PC-3 (cell line): ENCODE measurements around the gene HSPA5. TPM values are rescaled to one million over a fixed set of nuclear protein-coding genes. Genes with fewer than 3 reads are reported as not detected.
A peak's percentile ranks its signal among the peaks of the same experiment; 100 is the strongest.
"Not testable (repeated sequence)": the region's sequence is repeated elsewhere in the genome, so short reads cannot be mapped to it uniquely, and the experiment has no call there.

Source experiments
- ATAC-seq: fragments of 200-7000 bp; cut with Tn5 transposase; 2 replicates; pipeline ENCODE4 v1.9.1; 2020; ENCODE audit warnings: mild to moderate bottlenecking, moderate library complexity
- BruUV-seq: library from RNA; stranded (reverse); fragments of 400-500 nt; replicated peaks from 2 replicates; lab custom pipeline; 2021; lab: Mats Ljungman, UMichigan
- CTCF ChIA-PET: fragments of 300-600 bp; sonication (Branson Sonifier 250); formaldehyde crosslinking; loops from one replicate; lab custom pipeline; 2022; ENCODE audit warnings: antibody characterized with exemption; lab: Charles Lee
- POLR2A ChIA-PET: fragments of 300-600 bp; sonication (Branson Sonifier 250); formaldehyde crosslinking; loops from one replicate; lab custom pipeline; 2022; ENCODE audit warnings: antibody characterized with exemption; ENCODE audit not compliant: unreplicated experiment; lab: Charles Lee
- DNase-seq: peaks from one replicate; pipeline ENCODE4 v3.0.0-alpha.2; 2015
- H2AFZ ChIP-seq: fragments of 300-600 bp; sonication (generic); 2 replicates; pipeline ENCODE4 v1.6.0; 2016; ENCODE audit warnings: antibody characterized with exemption, low read length
- H3F3A ChIP-seq: fragments of 300-600 bp; sonication (generic); one replicate; pipeline ENCODE4 v1.6.0; 2017; ENCODE audit warnings: antibody characterized with exemption, low read length, control low read depth, mild to moderate bottlenecking; ENCODE audit not compliant: unreplicated experiment
- H3K27ac ChIP-seq: fragments of 300-600 bp; sonication (generic); 2 replicates; pipeline ENCODE4 v1.5.1; 2016; ENCODE audit warnings: mild to moderate bottlenecking, low read length
- H3K27me3 ChIP-seq: fragments of 300-600 bp; sonication (generic); 2 replicates; pipeline ENCODE4 v1.6.1; 2016; ENCODE audit warnings: low read length, mixed read lengths
- H3K36me3 ChIP-seq: fragments of 300-600 bp; sonication (generic); 2 replicates; pipeline ENCODE4 v1.6.1; 2016; ENCODE audit warnings: low read depth, mixed run types, low read length, mixed read lengths
- H3K4me1 ChIP-seq: fragments of 300-600 bp; sonication (generic); 2 replicates; pipeline ENCODE4 v1.5.1; 2016; ENCODE audit warnings: low read length; ENCODE audit not compliant: insufficient read depth
- H3K4me2 ChIP-seq: fragments of 300-600 bp; sonication (generic); 2 replicates; pipeline ENCODE4 v1.6.0; 2016; ENCODE audit warnings: low read length
- H3K4me3 ChIP-seq: fragments of 300-600 bp; sonication (generic); 2 replicates; pipeline ENCODE4 v1.5.1; 2016; ENCODE audit warnings: mild to moderate bottlenecking, low read length, mixed read lengths
- H3K79me2 ChIP-seq: fragments of 300-600 bp; sonication (generic); 2 replicates; pipeline ENCODE4 v1.6.1; 2017; ENCODE audit warnings: low read length, mixed read lengths
- H3K9ac ChIP-seq: fragments of 300-600 bp; sonication (generic); 2 replicates; pipeline ENCODE4 v1.6.0; 2016; ENCODE audit warnings: mild to moderate bottlenecking, low read length
- H3K9me2 ChIP-seq: fragments of 300-600 bp; sonication (generic); replicated peaks from 2 replicates; pipeline ENCODE4 v1.6.1; 2016; ENCODE audit warnings: mixed run types, low read length, mixed read lengths
- H3K9me3 ChIP-seq: fragments of 300-600 bp; sonication (generic); 2 replicates; pipeline ENCODE4 v1.6.1; 2016; ENCODE audit warnings: low read length, mixed read lengths
- H4K20me1 ChIP-seq: fragments of 300-600 bp; sonication (generic); 2 replicates; pipeline ENCODE4 v1.6.1; 2016; ENCODE audit warnings: low read length, mixed read lengths
- CTCF ChIP-seq: fragments of 300-600 bp; sonication (generic); conservative IDR thresholded peaks from 2 replicates; pipeline ENCODE4 v1.5.1; 2017; ENCODE audit warnings: antibody characterized with exemption, low read depth, mild to moderate bottlenecking, low read length
- EZH2 ChIP-seq: fragments of 300-600 bp; sonication (generic); IDR thresholded peaks from one replicate; pipeline ENCODE4 v1.6.1; 2017; ENCODE audit warnings: antibody characterized with exemption, mild to moderate bottlenecking, low read length; ENCODE audit not compliant: unreplicated experiment
- EZH2phosphoT487 ChIP-seq: fragments of 300-600 bp; sonication (generic); IDR thresholded peaks from 2 replicates; pipeline ENCODE4 v1.6.1; 2018; ENCODE audit warnings: mild to moderate bottlenecking, antibody characterized with exemption, low read length, borderline replicate concordance
- intact Hi-C: fragments of 100-400 bp; cut with micrococcal nuclease; formaldehyde crosslinking; loops from 2 replicates; pipeline ENCODE4 v1.9.0; 2023
- total RNA-seq: library from RNA; depleted of rRNA; stranded (reverse); fragments of >200 nt; gene quantifications from 2 replicates; pipeline ENCODE4 v1.2.3, GENCODE V29; 2014

The HSPA5 gene
- total RNA-seq, 1 experiment from 2014 or later, result 112 TPM

GRCh38 chr9:125238915-125239446 lies 2.2 kb downstream of the HSPA5 start:
- Histone ChIP-seq H3K4me1 (peaks cover 50% of the 10 kb centered on the region), H3K27ac (no peak overlapping the region), H3K9me2 (no peaks in the 10 kb centered on the region), H3K36me3 (peaks cover 55% of the 10 kb centered on the region), H3K4me3 (peak overlapping the region; percentile 93), H4K20me1 (peaks cover 64% of the 10 kb centered on the region), H3K9me3 (no peaks in the 10 kb centered on the region), H3K79me2 (peaks cover 67% of the 10 kb centered on the region), H3K27me3 (no peaks in the 10 kb centered on the region), H3K4me2 (peak overlapping the region; percentile 89), H3K9ac (peak overlapping the region; percentile 99; the same call in 1 of the 2 replicates), H3F3A (peaks cover 18% of the 10 kb centered on the region), H2AFZ (no peak overlapping the region)
- intact Hi-C loops, result no loop called here
- POLR2A ChIA-PET, result no interaction called here
- TF ChIP-seq CTCF, result no peak
- no peak for TF ChIP-seq EZH2phosphoT487
- TF ChIP-seq EZH2, result no peak
- CTCF ChIA-PET, result no interaction called here
- no peak for ATAC-seq
- DNase-seq, result no peak
- no TSS peak for BruUV-seq

GRCh38 chr9:125238127-125238914 lies 2.8 kb downstream of the HSPA5 start:
- Histone ChIP-seq H3K36me3 (peaks cover 55% of the 10 kb centered on the region), H3K9me2 (no peaks in the 10 kb centered on the region), H3K79me2 (peaks cover 67% of the 10 kb centered on the region), H3K4me2 (peak overlapping the region; percentile 89), H3K4me1 (peaks cover 44% of the 10 kb centered on the region), H3K27ac (no peak overlapping the region), H3K9me3 (no peaks in the 10 kb centered on the region), H3K27me3 (no peaks in the 10 kb centered on the region), H3K4me3 (peak overlapping the region; percentile 93), H4K20me1 (peaks cover 64% of the 10 kb centered on the region), H3F3A (peaks cover 18% of the 10 kb centered on the region), H2AFZ (no peak overlapping the region), H3K9ac (no peak overlapping the region)
- DNase-seq (no peak), ATAC-seq (no peak)
- ChIA-PET CTCF (no interaction called here), POLR2A (interaction anchor here (0.6 kb wide), 1 partner anchor 577 kb away, joined by 10 read pairs; no protein-coding TSS in a partner anchor)
- BruUV-seq, result no TSS peak
- intact Hi-C loops, result no loop called here
- TF ChIP-seq CTCF, result no peak

- H3K9ac ChIP-seq, H2AFZ ChIP-seq, intact Hi-C loops, H3K9me3 ChIP-seq, H3K27ac ChIP-seq, H3K27me3 ChIP-seq, H3K9me2 ChIP-seq, ATAC-seq, CTCF ChIA-PET: not testable (repeated sequence)
- Histone ChIP-seq H3K4me3 (peak overlapping the region; percentile 93), H3F3A (peaks cover 18% of the 10 kb centered on the region), H4K20me1 (peaks cover 64% of the 10 kb centered on the region), H3K4me1 (peaks cover 34% of the 10 kb centered on the region), H3K36me3 (peaks cover 55% of the 10 kb centered on the region), H3K4me2 (peak overlapping the region; percentile 89), H3K79me2 (peaks cover 60% of the 10 kb centered on the region)
- TSS peak; percentile 1 for BruUV-seq
- POLR2A ChIA-PET, result interaction anchor here (0.6 kb wide), 1 partner anchor 49 kb away, joined by 3 read pairs; no protein-coding TSS in a partner anchor
- peak; percentile 3 for DNase-seq
Observed at GRCh38 chr9:125236520-125237159, 4.5 kb downstream of the HSPA5 start.
